IPS-11a (cell line): ENCODE measurements around the gene RBM25.
"Not testable (repeated sequence)": the region's sequence is repeated elsewhere in the genome, so short reads cannot be mapped to it uniquely, and the experiment has no call there.

ENCODE experiments used
- H3K4me3 ChIP-seq: one replicate; pipeline ENCODE4 v1.5.1; 2013; ENCODE audit warnings: low read depth, low read length, control low read depth

RBM25 gene

GRCh38 chr14:73168274-73168673 is 109.9 kb downstream of the RBM25 start:
- H3K4me3 ChIP-seq = no peak overlapping the region

- H3K4me3 ChIP-seq = no peak overlapping the region
Observed at GRCh38 chr14:73168691-73169090, 110.4 kb downstream of the RBM25 start.

- not testable (repeated sequence) for H3K4me3 ChIP-seq
Observed at GRCh38 chr14:73169855-73170254, 111.5 kb downstream of the RBM25 start.

- H3K4me3 ChIP-seq = no peak overlapping the region
Observed at GRCh38 chr14:73170686-73171085, 112.4 kb downstream of the RBM25 start.

- H3K4me3 ChIP-seq = no peak overlapping the region
Observed at GRCh38 chr14:73172500-73172899, 114.2 kb downstream of the RBM25 start.

- H3K4me3 ChIP-seq = no peak overlapping the region
Observed at GRCh38 chr14:73173092-73173735, 114.9 kb downstream of the RBM25 start.
